ENCODE results near the gene CUTA.

- TF ChIP-seq EP300 (IDR thresholded peaks at IDR 0.05): no peak
- TF ChIP-seq POLR2AphosphoS5 (IDR thresholded peaks at IDR 0.05): no peak
- no peak for TF ChIP-seq CTCF (IDR thresholded peaks at IDR 0.05)
- no peak for TF ChIP-seq POLR2A (IDR thresholded peaks at IDR 0.05; ENCODE audit: low read depth)
Observed at GRCh38 chr6:33456156-33456555, 38.2 kb upstream of the CUTA start.

Measured in esophagus muscularis mucosa (tissue), 4 donors.